HG03066 (cell line): ENCODE results near the gene HTT-AS.
"Not testable (repeated sequence)": the region's sequence is repeated elsewhere in the genome, so short reads cannot be mapped to it uniquely, and the experiment has no call there.

Experiments used
- ATAC-seq: cut with Tn5 transposase; IDR thresholded peaks from one replicate; pipeline ENCODE4 v1.9.1; 2021; ENCODE audit warnings: low read depth; ENCODE audit not compliant: unreplicated experiment

The HTT-AS gene

DNA sequence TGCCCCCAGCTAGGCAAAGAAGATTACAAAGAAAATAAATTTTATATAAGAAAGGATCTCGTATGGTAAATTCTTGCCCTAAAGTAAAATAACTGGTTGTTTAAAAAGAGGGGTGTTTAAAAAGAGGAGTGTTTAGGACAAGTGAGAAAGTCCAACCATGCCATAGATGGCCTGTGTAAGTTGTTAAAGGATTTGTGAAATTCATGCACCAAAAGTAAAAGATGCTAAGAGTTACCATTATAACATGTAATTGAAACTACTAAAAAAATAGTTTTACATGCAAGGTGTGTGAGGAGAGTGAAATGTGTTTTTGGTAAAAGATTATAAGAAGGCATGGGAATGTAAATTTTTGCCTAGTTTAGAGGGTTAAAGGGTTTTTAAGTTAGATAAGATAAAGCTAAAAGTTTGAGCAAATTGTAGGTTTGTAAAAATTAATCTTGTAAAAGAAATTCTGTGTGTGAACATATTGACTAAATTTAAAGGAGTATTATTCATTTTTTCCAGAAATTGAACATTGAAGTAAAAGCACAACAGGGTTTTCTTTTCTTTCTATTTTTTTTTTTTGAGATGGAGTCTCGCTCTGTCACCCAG, 20.1 kb downstream of the HTT-AS start:
- ATAC-seq: no peak

DNA sequence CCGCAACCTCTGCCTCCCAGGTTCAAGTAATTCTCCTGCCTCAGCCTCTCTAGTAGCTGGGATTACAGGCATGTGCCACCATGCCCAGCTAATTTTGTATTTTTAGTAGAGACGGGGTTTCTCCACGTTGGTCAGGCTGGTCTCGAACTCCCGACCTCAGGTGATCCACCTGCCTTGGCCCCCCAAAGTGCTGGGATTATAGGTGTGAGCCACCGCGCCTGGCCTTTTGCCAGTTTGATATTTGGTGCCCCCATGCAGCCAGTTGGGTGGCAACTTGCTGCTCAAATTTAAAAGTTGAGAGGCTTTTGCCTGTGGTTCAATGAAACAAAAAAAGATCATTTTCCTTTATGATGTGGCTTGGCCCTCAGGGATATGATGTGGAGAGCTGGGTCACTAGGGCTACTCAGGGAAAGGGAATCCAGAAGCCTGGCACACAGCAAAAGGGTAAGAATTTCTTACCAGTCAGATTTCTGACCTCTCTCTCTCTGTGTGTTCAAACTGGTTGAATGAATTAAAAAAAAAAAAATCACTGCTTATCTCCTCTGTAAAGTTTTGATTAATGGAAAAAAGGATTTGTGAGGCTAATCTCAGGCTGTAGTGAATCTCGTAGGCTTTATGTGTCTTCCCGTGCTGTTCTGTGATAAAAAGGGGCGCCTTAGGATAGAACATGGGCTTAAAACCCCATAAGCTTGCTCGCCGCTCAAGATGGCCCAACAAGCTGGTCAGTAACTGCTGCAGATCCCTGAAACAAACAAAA, 23.0 kb downstream of the HTT-AS start:
- not testable (repeated sequence) for ATAC-seq

DNA sequence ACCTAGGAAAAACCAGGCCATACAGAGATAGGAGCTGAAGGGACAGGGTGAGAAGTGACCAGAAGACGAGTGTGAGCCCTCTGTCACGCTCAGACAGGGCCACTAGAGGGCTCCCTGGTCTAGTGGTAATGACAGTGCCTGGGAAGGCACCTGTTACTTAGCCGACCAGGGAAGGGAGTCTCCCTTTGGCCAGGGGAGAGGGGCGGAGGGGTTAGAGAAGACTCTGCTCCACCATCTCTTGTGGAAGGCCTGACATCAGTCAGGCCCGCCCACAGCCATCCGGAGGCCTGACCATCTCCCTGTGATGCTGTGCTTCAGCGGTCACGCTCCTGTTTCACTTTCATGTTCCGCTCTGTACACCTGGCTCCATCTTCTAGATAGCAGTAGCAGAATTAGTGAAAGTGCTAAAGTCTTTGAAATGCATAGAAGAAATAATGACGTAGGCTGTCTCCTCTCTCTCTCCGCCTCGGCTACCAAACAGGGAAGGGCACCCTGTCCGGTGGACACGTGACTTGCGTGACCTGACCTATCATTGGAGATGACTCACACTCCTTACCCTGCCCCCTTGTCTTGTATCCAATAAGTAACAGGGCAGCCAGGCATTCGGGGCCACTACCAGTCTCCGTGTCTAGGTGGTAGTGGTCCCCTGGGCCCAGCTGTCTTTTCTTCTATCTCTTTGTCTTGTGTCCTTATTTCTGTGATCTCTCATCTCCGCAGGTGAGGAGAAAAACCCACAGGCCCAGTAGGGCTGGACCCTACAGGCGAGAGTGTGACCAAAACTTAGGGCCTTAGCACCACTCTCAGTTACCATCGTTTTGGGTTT, 26.7 kb downstream of the HTT-AS start:
- peak; percentile 92 for ATAC-seq

GRCh38 chr4:3046623-3047022, 27.7 kb downstream of the HTT-AS start:
- no peak for ATAC-seq

DNA sequence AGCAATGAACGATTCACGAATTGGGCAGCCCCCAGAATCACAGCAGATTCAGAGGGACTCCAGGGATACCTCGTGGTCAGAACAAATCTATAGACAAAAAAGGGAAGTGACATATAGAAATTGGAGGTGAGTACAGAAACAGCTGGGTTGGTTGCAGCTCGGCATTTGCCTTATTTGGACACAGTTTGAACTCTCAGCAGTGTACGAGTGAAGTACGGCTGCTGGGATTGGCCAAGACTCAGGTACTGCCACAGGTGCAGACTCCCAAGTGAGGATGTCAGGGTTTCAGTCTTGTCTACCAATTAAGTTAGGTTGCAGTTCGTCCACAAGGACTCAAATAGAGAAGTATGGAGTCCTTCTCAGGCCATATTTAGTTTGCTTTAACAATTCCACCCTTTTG, 28.2 kb downstream of the HTT-AS start:
- ATAC-seq: no peak

DNA sequence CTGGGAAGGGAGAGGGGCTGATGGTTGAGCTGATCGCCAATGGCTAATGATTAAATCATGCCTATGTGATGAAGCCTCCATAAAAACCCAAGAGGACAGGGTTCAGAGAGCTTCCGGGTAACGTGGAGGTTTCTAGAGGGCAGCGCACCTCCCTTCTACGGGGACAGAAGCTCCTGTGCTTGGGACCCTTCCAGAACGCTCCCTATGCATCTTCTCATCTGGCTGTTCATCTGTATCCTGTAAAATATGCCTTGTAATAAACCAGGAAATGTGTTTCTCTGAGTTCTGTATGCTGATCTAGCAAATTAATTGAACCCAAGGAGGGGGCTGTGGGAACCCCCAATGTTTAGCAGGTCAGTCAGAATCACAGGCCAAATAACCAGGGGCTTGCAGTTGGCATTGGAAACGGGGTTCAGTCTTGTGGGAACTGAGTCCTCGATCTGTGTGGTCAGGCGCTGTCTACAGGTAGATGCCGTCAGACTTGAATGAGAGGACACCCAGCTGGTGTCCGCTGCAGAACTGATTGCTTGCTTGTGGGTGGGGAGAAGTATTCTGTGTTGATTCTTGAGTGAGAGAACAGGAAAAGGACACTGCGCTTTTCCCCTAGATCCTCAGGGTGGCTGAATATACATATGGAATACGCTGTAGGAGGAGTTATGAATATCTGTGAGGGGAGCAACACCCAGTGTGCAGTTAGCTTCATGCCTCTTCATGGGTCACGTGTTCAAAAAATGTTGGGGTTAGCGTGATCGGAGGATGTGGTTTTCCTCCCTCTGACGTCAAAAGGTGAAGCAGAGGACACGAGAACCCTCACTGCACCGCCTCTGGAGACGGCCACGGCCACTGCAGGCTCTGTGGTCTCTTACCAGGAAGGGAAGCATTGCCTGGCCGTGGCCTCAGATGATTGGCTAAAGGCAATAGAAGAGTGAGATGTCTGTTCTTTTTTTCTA, 29.2 kb downstream of the HTT-AS start:
- no peak for ATAC-seq

- ATAC-seq: no peak
These were observed 30.9 kb downstream of the HTT-AS start for GRCh38 chr4:3043282-3044020.

DNA sequence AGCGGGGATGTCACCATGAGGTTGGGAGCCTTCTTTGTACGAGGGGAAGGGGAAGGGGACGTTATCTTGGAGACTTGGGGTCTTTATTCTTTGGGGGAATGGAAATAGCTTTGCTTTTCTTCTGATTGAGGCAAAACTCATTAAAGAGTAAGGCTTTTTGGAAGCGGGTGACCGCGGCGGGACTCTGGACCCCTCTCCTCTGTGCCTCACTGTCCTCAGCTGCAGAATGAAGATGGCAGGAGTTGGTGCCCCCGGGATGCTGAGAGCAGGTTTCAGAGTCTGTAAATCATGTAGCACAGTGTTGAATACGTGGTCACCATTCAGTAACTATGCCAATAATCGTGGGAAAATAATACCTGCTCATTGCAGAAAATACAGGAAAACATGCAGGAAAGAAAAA, 32.1 kb downstream of the HTT-AS start:
- no peak for ATAC-seq

- ATAC-seq: peak; percentile 35
These were observed 32.9 kb downstream of the HTT-AS start for GRCh38 chr4:3041192-3042142.

- peak; percentile 47 for ATAC-seq
These were observed 33.7 kb downstream of the HTT-AS start for GRCh38 chr4:3040452-3041191.

DNA sequence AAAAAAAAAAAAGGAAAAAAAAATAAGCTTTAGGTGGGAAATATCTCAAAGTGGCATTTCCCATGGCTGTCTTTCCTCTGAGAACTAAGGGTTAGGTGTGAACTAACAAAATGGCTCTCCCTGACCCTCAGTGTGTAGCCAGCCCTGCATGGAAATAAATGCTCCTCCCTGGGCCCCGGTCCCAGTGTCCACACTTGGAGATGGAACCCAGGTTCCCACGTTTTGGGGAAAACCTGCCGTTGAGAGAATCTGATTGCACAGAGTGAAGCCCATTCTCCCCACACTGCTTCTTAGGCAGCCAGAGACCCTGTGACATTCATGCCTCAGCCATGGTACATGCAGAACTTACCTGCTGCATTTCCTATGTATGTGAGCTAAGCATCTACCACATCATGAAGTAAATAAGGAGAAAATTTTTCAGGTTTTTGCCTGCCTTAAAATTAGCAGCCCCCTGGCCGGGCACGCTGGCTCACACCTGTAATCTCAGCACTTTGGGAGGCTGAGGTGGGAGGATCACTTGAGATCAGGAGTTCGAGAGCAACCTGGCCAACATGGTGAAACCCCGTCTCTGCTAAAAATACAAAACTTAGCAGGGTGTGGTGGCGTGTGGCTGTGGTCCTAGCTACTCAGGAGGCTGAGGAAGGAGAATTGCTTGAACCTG, 34.5 kb downstream of the HTT-AS start:
- no peak for ATAC-seq

- ATAC-seq: no peak
These were observed 36.3 kb downstream of the HTT-AS start for GRCh38 chr4:3037957-3038461.

DNA sequence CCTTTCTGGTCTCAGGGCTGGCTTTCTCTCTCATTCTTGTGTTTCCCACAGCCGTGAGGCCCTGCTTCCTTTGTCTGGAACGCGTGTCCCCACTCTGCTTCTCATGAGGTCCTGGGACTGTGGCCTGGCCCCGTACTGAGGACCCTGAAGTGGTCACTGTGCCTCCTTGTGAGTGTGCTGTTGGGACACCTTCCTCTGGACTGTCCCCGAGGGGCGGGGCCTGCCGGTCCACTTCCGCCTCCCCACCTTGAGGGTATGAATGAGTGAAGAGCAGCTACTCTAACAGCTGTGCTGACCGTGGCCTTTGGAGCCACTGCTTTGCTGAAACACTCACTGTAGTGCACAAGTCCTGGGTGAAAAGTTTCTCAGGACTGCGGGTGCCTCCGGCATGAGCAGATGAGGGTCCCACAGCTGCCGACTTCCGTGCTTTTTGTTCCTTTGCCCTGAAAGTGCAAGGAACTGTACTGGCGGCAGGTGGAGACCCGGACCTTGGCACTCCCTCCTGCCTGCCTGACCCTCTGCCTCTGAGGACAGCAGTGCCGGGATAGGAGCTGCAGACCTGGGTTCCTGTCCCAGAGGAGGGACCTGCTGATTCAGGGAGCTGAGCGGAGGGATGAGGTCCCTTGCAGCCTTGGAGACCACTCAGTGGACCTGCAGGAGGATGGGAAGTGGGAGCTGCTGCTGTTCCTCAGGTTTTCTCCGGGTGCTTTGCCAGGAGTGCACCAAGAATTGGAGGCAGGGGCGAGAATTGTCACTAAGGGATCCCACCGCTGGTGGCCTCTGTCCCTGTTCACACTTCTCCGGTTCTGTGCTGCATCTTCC, 38.0 kb downstream of the HTT-AS start:
- ATAC-seq: no peak

GRCh38 chr4:3035674-3036073, 38.7 kb downstream of the HTT-AS start:
- ATAC-seq: no peak

DNA sequence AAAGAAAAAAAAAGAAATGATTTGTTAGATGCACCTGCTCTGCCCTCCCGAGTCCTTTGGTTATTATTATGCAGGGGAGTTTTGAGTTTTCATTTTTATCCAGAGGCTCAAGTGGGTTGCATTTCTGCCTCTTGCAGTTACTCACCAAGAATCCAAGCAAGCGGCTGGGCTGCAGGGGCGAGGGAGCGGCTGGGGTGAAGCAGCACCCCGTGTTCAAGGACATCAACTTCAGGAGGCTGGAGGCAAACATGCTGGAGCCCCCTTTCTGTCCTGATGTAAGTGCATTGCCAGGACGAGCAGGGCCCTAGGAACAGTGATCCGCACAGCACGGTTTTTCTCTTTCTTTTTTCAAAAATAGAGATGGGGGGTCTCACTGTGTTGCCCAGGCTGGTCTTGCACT, 39.1 kb downstream of the HTT-AS start:
- ATAC-seq: no peak

DNA sequence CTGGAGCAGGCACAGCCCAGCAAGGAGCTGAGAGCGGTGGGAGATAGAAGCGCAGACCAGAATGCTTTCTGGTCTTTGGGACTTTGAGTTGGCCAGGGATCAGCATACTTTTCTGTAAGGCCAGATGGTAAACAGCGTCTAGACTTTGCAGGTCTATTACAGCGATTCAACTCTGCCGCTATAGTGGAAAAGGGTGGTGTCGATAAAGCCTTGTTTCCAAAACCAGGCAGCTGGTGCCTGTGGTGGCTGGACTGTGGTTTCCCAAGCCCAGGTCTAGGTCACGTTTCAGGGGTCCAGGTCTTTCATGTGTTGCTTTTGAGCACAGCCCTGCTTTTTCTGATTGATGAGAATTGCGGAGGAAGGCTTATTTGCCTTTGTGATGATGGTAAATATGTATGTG, 40.1 kb downstream of the HTT-AS start:
- ATAC-seq: no peak
